Measurements from ENCODE around the gene FDX2.

FDX2 gene

DNA sequence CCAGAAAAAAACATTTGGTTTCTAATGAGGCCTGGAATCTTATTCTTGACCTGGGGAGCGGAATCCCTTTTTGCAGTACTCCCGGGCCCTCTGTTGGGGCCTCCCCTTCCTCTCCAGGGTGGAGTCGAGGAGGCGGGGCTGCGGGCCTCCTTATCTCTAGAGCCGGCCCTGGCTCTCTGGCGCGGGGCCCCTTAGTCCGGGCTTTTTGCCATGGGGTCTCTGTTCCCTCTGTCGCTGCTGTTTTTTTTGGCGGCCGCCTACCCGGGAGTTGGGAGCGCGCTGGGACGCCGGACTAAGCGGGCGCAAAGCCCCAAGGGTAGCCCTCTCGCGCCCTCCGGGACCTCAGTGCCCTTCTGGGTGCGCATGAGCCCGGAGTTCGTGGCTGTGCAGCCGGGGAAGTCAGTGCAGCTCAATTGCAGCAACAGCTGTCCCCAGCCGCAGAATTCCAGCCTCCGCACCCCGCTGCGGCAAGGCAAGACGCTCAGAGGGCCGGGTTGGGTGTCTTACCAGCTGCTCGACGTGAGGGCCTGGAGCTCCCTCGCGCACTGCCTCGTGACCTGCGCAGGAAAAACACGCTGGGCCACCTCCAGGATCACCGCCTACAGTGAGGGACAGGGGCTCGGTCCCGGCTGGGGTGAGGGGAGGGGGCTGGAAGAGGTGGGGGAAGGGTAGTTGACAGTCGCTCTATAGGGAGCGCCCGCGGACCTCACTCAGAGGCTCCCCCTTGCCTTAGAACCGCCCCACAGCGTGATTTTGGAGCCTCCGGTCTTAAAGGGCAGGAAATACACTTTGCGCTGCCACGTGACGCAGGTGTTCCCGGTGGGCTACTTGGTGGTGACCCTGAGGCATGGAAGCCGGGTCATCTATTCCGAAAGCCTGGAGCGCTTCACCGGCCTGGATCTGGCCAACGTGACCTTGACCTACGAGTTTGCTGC, 28.7 kb downstream of the FDX2 start, which contains the start of gene ICAM4:
Gene ICAM4, plus strand, starts transcription at position 153 of the 935 bp plus-strand sequence. Its CDS starts 58 bp downstream, at position 211.
- Histone ChIP-seq H3K9ac (ENCODE audit: low read depth, low read length) (peak within 1 kb of the TSS; percentile 51), H3K9me3 (ENCODE audit: insufficient read depth, low read length, severe bottlenecking) (no peaks in the 10 kb centered on the region), H3K27me3 (ENCODE audit: insufficient read depth, low read length, poor library complexity) (no peaks in the 10 kb centered on the region), H3K4me3 (ENCODE audit: low read depth in 1 of 2, low read length in 2 of 2) (peak within 1 kb of the TSS; percentile 8 to 52; a peak in 3 of 4 replicates), H3K4me2 (ENCODE audit: insufficient read depth, low read length) (peak within 1 kb of the TSS; percentile 70), H4K20me1 (ENCODE audit: insufficient read depth, low read length) (no peaks in the 10 kb centered on the region), H3K79me2 (ENCODE audit: insufficient read depth, low read length) (no peaks in the 10 kb centered on the region), H3K27ac (ENCODE audit: low read length) (peak within 1 kb of the TSS; percentile 68), H2AFZ (ENCODE audit: low read depth, low read length) (peak within 1 kb of the TSS; percentile 71), H3K36me3 (ENCODE audit: insufficient read depth, low read length) (peaks cover 17% of the 10 kb centered on the region), H3K4me1 (ENCODE audit: insufficient read depth, low read length) (peaks cover 23% of the 10 kb centered on the region)
- ATAC-seq (ENCODE audit: insufficient read depth, low read depth) (peak; percentile 91), DNase-seq (peak; percentile 67)
- TF ChIP-seq, protein P1, sequence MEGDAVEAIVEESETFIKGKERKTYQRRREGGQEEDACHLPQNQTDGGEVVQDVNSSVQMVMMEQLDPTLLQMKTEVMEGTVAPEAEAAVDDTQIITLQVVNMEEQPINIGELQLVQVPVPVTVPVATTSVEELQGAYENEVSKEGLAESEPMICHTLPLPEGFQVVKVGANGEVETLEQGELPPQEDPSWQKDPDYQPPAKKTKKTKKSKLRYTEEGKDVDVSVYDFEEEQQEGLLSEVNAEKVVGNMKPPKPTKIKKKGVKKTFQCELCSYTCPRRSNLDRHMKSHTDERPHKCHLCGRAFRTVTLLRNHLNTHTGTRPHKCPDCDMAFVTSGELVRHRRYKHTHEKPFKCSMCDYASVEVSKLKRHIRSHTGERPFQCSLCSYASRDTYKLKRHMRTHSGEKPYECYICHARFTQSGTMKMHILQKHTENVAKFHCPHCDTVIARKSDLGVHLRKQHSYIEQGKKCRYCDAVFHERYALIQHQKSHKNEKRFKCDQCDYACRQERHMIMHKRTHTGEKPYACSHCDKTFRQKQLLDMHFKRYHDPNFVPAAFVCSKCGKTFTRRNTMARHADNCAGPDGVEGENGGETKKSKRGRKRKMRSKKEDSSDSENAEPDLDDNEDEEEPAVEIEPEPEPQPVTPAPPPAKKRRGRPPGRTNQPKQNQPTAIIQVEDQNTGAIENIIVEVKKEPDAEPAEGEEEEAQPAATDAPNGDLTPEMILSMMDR (IDR thresholded peaks at IDR 0.05; ENCODE audit: borderline replicate concordance, extremely low read depth, low read length, poor library complexity, severe bottlenecking): no peak
- TF ChIP-seq EZH2 (IDR thresholded peaks at IDR 0.05; ENCODE audit: borderline replicate concordance, low read depth, low read length, severe bottlenecking): no peak

DNA sequence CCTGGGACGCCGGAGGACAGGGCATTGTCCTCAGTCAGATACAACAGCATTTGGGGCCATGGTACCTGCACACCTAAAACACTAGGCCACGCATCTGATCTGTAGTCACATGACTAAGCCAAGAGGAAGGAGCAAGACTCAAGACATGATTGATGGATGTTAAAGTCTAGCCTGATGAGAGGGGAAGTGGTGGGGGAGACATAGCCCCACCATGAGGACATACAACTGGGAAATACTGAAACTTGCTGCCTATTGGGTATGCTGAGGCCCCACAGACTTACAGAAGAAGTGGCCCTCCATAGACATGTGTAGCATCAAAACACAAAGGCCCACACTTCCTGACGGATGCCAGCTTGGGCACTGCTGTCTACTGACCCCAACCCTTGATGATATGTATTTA, 30.4 kb downstream of the FDX2 start:
- no peak overlapping the region for H2AFZ ChIP-seq (ENCODE audit: low read depth, low read length)
- no peak for ATAC-seq (ENCODE audit: insufficient read depth, low read depth)
- H3K27me3 ChIP-seq (ENCODE audit: insufficient read depth, low read length, poor library complexity): no peaks in the 10 kb centered on the region
- no peak overlapping the region for H3K4me3 ChIP-seq (ENCODE audit: low read depth in 1 of 2, low read length in 2 of 2)
- no peaks in the 10 kb centered on the region for H4K20me1 ChIP-seq (ENCODE audit: insufficient read depth, low read length)
- peaks cover 17% of the 10 kb centered on the region for H3K36me3 ChIP-seq (ENCODE audit: insufficient read depth, low read length)
- DNase-seq: no peak
- no peaks in the 10 kb centered on the region for H3K9me3 ChIP-seq (ENCODE audit: insufficient read depth, low read length, severe bottlenecking)
- no peaks in the 10 kb centered on the region for H3K79me2 ChIP-seq (ENCODE audit: insufficient read depth, low read length)
- no peak overlapping the region for H3K27ac ChIP-seq (ENCODE audit: low read length)
- peaks cover 23% of the 10 kb centered on the region for H3K4me1 ChIP-seq (ENCODE audit: insufficient read depth, low read length)
- no peak overlapping the region for H3K9ac ChIP-seq (ENCODE audit: low read depth, low read length)
- H3K4me2 ChIP-seq (ENCODE audit: insufficient read depth, low read length): no peak overlapping the region
- TF ChIP-seq EZH2 (IDR thresholded peaks at IDR 0.05; ENCODE audit: borderline replicate concordance, low read depth, low read length, severe bottlenecking): no peak
- TF ChIP-seq, protein P1 (IDR thresholded peaks at IDR 0.05; ENCODE audit: borderline replicate concordance, extremely low read depth, low read length, poor library complexity, severe bottlenecking): no peak

DNA sequence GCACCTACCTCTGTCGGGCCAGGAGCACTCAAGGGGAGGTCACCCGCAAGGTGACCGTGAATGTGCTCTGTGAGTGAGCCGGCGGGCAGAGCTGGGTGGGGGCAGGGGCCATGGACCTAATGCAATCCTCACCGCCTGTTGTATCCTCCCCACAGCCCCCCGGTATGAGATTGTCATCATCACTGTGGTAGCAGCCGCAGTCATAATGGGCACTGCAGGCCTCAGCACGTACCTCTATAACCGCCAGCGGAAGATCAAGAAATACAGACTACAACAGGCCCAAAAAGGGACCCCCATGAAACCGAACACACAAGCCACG, 30.9 kb downstream of the FDX2 start:
- TF ChIP-seq, protein P1 (IDR thresholded peaks at IDR 0.05; ENCODE audit: borderline replicate concordance, extremely low read depth, low read length, poor library complexity, severe bottlenecking): no peak
- no peak for TF ChIP-seq EZH2 (IDR thresholded peaks at IDR 0.05; ENCODE audit: borderline replicate concordance, low read depth, low read length, severe bottlenecking)
- Histone ChIP-seq H3K79me2 (ENCODE audit: insufficient read depth, low read length) (no peaks in the 10 kb centered on the region), H3K4me2 (ENCODE audit: insufficient read depth, low read length) (no peak overlapping the region), H3K36me3 (ENCODE audit: insufficient read depth, low read length) (peaks cover 17% of the 10 kb centered on the region), H3K9me3 (ENCODE audit: insufficient read depth, low read length, severe bottlenecking) (no peaks in the 10 kb centered on the region), H3K27ac (ENCODE audit: low read length) (no peak overlapping the region), H3K27me3 (ENCODE audit: insufficient read depth, low read length, poor library complexity) (no peaks in the 10 kb centered on the region), H4K20me1 (ENCODE audit: insufficient read depth, low read length) (no peaks in the 10 kb centered on the region), H3K9ac (ENCODE audit: low read depth, low read length) (no peak overlapping the region), H3K4me1 (ENCODE audit: insufficient read depth, low read length) (peaks cover 23% of the 10 kb centered on the region), H3K4me3 (ENCODE audit: low read depth in 1 of 2, low read length in 2 of 2) (no peak overlapping the region), H2AFZ (ENCODE audit: low read depth, low read length) (no peak overlapping the region)
- ATAC-seq (ENCODE audit: insufficient read depth, low read depth): no peak
- no peak for DNase-seq

Data from DND-41 (cell line).